IPS-15b (cell line): Measurements from ENCODE around the gene PCLO.

ENCODE experiments used
- H3K27me3 ChIP-seq: one replicate; pipeline ENCODE4 v1.6.1; 2013; ENCODE audit warnings: low read length; ENCODE audit not compliant: control insufficient read depth, insufficient read depth
- H3K36me3 ChIP-seq: one replicate; pipeline ENCODE4 v1.6.1; 2013; ENCODE audit warnings: low read length; ENCODE audit not compliant: control insufficient read depth, insufficient read depth
- H3K4me1 ChIP-seq: one replicate; pipeline ENCODE4 v1.6.1; 2013; ENCODE audit warnings: mild to moderate bottlenecking, low read length; ENCODE audit not compliant: control insufficient read depth, insufficient read depth
- H3K4me3 ChIP-seq: one replicate; pipeline ENCODE4 v1.5.1; 2013; ENCODE audit warnings: low read depth, low read length
- H3K9ac ChIP-seq: one replicate; pipeline ENCODE4 v1.6.1; 2013; ENCODE audit warnings: low read depth, mild to moderate bottlenecking, low read length
- H3K9me3 ChIP-seq: one replicate; pipeline ENCODE4 v1.6.1; 2013; ENCODE audit warnings: mild to moderate bottlenecking, low read length; ENCODE audit not compliant: control insufficient read depth, insufficient read depth

The PCLO gene

GRCh38 chr7:83162402-83163256 is at the start of gene PCLO:
PCLO (minus strand) TSS chr7:83162884; CDS start chr7:83162592, 292 bp downstream.
- Histone ChIP-seq H3K4me1 (peaks cover 7% of the 10 kb centered on the region), H3K9me3 (no peaks in the 10 kb centered on the region), H3K27me3 (no peaks in the 10 kb centered on the region), H3K36me3 (no peaks in the 10 kb centered on the region), H3K4me3 (peak within 1 kb of the TSS; percentile 91), H3K9ac (peak within 1 kb of the TSS; percentile 61)

- no peak overlapping the region for H3K4me3 ChIP-seq
- no peaks in the 10 kb centered on the region for H3K36me3 ChIP-seq
- no peaks in the 10 kb centered on the region for H3K27me3 ChIP-seq
- peaks cover 12% of the 10 kb centered on the region for H3K4me1 ChIP-seq
- no peak overlapping the region for H3K9ac ChIP-seq
- H3K9me3 ChIP-seq = no peaks in the 10 kb centered on the region
These were observed 49.0 kb upstream of the PCLO start for GRCh38 chr7:83211685-83212084.

- Histone ChIP-seq H3K9ac (no peak overlapping the region), H3K9me3 (no peaks in the 10 kb centered on the region), H3K27me3 (no peaks in the 10 kb centered on the region), H3K4me1 (peaks cover 12% of the 10 kb centered on the region), H3K36me3 (no peaks in the 10 kb centered on the region), H3K4me3 (no peak overlapping the region)
These were observed 47.8 kb upstream of the PCLO start for GRCh38 chr7:83210479-83210878.

- H3K9ac ChIP-seq = no peak overlapping the region
- no peaks in the 10 kb centered on the region for H3K9me3 ChIP-seq
- H3K4me3 ChIP-seq = no peak overlapping the region
- H3K27me3 ChIP-seq = no peaks in the 10 kb centered on the region
- H3K36me3 ChIP-seq = no peaks in the 10 kb centered on the region
- peaks cover 12% of the 10 kb centered on the region for H3K4me1 ChIP-seq
These were observed 42.0 kb upstream of the PCLO start for GRCh38 chr7:83204715-83205114.

GRCh38 chr7:83201355-83201754 is 38.7 kb upstream of the PCLO start:
- no peak overlapping the region for H3K4me3 ChIP-seq
- H3K27me3 ChIP-seq = no peaks in the 10 kb centered on the region
- H3K9me3 ChIP-seq = no peaks in the 10 kb centered on the region
- H3K36me3 ChIP-seq = no peaks in the 10 kb centered on the region
- H3K4me1 ChIP-seq = peaks cover 12% of the 10 kb centered on the region
- no peak overlapping the region for H3K9ac ChIP-seq

GRCh38 chr7:83190659-83191389 is 28.1 kb upstream of the PCLO start:
- H3K9me3 ChIP-seq = no peaks in the 10 kb centered on the region
- H3K36me3 ChIP-seq = no peaks in the 10 kb centered on the region
- H3K4me3 ChIP-seq = no peak overlapping the region
- H3K27me3 ChIP-seq = no peaks in the 10 kb centered on the region
- no peaks in the 10 kb centered on the region for H3K4me1 ChIP-seq
- no peak overlapping the region for H3K9ac ChIP-seq

GRCh38 chr7:83178796-83179195 is 16.1 kb upstream of the PCLO start:
- no peak overlapping the region for H3K4me3 ChIP-seq
- H3K9me3 ChIP-seq = peaks cover 4% of the 10 kb centered on the region
- H3K27me3 ChIP-seq = no peaks in the 10 kb centered on the region
- no peak overlapping the region for H3K9ac ChIP-seq
- no peaks in the 10 kb centered on the region for H3K36me3 ChIP-seq
- no peaks in the 10 kb centered on the region for H3K4me1 ChIP-seq

GRCh38 chr7:83178066-83178465 is 15.4 kb upstream of the PCLO start:
- Histone ChIP-seq H3K36me3 (no peaks in the 10 kb centered on the region), H3K27me3 (no peaks in the 10 kb centered on the region), H3K4me1 (no peaks in the 10 kb centered on the region), H3K9ac (no peak overlapping the region), H3K4me3 (no peak overlapping the region), H3K9me3 (peaks cover 3% of the 10 kb centered on the region)

GRCh38 chr7:83173664-83174063 is 11.0 kb upstream of the PCLO start:
- no peaks in the 10 kb centered on the region for H3K36me3 ChIP-seq
- no peaks in the 10 kb centered on the region for H3K4me1 ChIP-seq
- H3K4me3 ChIP-seq = no peak overlapping the region
- H3K27me3 ChIP-seq = no peaks in the 10 kb centered on the region
- no peaks in the 10 kb centered on the region for H3K9me3 ChIP-seq
- no peak overlapping the region for H3K9ac ChIP-seq

GRCh38 chr7:83166781-83167180 is 4.1 kb upstream of the PCLO start:
- no peak overlapping the region for H3K4me3 ChIP-seq
- peaks cover 2% of the 10 kb centered on the region for H3K4me1 ChIP-seq
- H3K36me3 ChIP-seq = no peaks in the 10 kb centered on the region
- H3K27me3 ChIP-seq = no peaks in the 10 kb centered on the region
- no peaks in the 10 kb centered on the region for H3K9me3 ChIP-seq
- no peak overlapping the region for H3K9ac ChIP-seq

- Histone ChIP-seq H3K4me1 (peaks cover 7% of the 10 kb centered on the region), H3K4me3 (peak overlapping the region; percentile 91), H3K36me3 (no peaks in the 10 kb centered on the region), H3K27me3 (no peaks in the 10 kb centered on the region), H3K9ac (peak overlapping the region; percentile 61), H3K9me3 (no peaks in the 10 kb centered on the region)
These were observed 734 bp downstream of the PCLO start for GRCh38 chr7:83161899-83162401.

- peaks cover 5% of the 10 kb centered on the region for H3K4me1 ChIP-seq
- no peaks in the 10 kb centered on the region for H3K36me3 ChIP-seq
- peak overlapping the region; percentile 91 for H3K4me3 ChIP-seq
- H3K27me3 ChIP-seq = no peaks in the 10 kb centered on the region
- H3K9ac ChIP-seq = no peak overlapping the region
- no peaks in the 10 kb centered on the region for H3K9me3 ChIP-seq
These were observed 1.5 kb downstream of the PCLO start for GRCh38 chr7:83161186-83161585.
